Activated naive CD4-positive, alpha-beta T cell (primary cell): ENCODE results near the gene DTX3.
"Not testable (repeated sequence)": the region's sequence is repeated elsewhere in the genome, so short reads cannot be mapped to it uniquely, and the experiment has no call there.

Experiments
- DNase-seq, 4 experiments: peaks; one replicate each; lab custom pipeline; 2025; lab: John Stamatoyannopoulos, UW

Gene DTX3

GRCh38 chr12:57632073-57632957 is 27.7 kb downstream of the DTX3 start:
- DNase-seq, result no peak

DNA sequence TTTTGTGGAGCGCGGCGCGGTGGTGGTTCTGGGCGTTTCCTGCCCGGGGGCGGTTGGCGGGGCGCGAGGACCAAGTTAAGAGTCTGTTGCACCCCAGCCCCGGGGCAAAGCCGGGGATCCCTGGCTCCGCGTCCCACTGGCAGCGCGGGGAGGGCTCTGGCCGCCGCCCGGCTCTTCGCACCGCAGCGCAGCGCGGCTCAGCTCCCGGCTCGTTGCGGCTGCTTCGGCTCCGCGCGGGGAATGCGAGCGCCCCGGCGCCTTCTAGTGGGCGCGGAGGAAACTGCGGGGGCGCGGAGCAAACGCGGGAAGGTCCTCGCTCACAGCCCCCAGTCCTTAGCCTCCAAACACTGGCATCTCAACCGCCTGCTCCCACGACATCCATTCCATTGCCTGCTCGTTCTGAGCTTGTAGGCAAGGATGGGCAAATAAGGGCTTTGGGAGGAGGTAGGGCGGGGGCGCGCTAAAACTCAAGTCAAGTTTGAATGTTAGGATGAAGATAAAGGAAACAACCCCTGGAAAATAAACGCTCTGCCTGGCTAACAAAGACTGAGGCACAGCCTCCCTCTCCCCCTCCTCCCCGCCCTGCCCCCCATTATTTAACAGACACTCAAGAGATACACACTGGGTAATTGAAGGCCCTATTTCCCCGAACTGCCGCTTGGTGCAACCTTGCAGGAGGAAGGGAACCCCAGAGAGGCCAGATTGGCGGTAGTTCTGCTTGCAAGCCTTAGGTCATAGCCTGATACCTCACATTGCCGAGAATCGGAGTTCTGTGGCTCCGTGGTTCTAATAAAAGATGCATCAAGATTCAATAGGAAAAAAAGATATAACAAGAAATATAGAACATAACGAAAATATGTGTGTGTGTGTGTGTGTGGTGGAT is 28.6 kb downstream of the DTX3 start, which contains the start of gene B4GALNT1:
Gene B4GALNT1, minus strand, starts transcription at position 244 of the 883 bp plus-strand sequence. CDS start 1,069 bp downstream, outside the sequence.
- peak in 2 of 4 experiments; percentile 30 to 57 for DNase-seq

GRCh38 chr12:57636731-57637130 is 32.1 kb downstream of the DTX3 start:
- DNase-seq, result not testable (repeated sequence)

- no peak for DNase-seq
Observed at GRCh38 chr12:57637364-57637763, 32.7 kb downstream of the DTX3 start.

DNA sequence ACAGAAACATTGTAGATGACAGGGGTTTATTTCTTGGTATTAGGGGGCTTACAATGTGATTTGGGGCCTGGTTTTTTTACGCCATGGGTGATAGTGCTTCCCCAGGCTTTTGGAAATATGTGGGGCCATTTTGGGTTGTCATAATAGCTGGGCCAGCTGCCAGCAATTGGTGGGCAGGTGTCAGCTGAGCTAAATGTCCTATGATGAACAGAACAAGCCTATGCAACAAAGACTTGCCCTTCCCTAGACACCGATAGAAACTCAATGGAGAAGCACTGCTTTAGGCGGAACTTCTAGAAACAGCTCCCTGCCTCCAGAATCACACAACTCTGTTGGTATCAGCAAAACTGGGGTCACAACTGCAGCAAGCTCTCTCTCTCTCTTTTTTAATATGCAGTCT is 33.5 kb downstream of the DTX3 start:
- DNase-seq, result no peak

GRCh38 chr12:57640175-57641042 is 35.8 kb downstream of the DTX3 start:
- DNase-seq, result no peak

- DNase-seq, result no peak
Observed at GRCh38 chr12:57641699-57642442, 37.2 kb downstream of the DTX3 start.

DNA sequence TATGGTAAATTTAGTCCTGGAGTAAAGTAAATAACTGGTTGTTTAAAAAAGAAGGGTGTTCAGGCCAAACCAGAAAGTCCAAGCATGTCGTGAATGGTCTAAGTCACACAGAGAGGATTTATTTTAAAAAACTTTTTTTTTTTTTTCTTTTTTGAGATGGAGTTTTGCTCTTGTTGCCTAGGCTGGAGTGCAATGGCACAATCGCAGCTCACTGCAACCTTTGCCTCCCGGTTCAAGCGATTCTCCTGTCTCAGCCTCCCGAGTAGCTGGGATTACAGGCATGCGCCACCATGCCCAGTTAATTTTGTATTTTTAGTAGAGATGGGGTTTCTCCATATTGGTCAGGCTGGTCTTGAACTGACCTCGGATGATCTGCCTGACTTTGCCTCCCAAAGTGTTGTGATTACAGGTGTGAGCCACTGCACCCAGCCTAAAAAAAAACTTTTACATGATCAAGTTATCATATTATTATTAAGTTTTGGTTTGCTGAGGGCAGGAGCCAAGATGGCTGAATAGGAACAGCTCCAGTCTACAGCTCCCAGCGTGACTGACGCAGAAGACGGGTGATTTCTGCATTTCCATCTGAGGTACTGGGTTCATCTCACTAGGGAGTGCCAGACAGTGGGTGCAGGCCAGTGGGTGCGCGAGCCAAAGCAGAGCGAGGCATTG is 41.5 kb downstream of the DTX3 start:
- not testable (repeated sequence) for DNase-seq

DNA sequence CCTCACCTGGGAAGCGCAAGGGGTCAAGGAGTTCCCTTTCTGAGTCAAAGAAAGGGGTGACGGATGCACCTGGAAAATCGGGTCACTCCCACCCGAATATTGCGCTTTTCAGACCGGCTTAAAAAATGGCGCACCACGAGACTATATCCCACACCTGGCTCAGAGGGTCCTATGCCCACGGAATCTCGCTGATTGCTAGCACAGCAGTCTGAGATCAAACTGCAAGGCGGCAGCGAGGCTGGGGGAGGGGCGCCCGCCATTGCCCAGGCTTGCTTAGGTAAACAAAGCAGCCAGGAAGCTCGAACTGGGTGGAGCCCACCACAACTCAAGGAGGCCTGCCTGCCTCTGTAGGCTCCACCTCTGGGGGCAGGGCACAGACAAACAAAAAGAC is 42.0 kb downstream of the DTX3 start:
- not testable (repeated sequence) for DNase-seq

DNA sequence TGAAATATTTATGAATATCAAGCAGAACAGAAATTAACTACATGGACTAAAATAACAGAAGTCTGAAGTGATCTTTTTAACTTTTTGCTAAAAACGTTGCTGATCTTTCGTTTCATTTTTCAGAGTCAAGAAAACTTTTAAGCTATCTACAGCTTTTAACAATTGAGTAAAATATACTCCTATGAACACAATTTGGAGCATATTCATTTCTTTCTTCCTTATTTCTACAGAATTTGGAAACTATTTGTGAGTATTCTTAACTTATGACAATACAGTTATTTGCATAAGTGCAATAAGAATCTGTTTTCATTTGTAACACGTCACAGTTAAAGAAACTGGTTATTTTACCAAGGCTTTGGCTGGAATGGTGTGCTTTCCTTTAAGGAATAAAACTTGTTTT is 49.4 kb downstream of the DTX3 start:
- no peak for DNase-seq

DNA sequence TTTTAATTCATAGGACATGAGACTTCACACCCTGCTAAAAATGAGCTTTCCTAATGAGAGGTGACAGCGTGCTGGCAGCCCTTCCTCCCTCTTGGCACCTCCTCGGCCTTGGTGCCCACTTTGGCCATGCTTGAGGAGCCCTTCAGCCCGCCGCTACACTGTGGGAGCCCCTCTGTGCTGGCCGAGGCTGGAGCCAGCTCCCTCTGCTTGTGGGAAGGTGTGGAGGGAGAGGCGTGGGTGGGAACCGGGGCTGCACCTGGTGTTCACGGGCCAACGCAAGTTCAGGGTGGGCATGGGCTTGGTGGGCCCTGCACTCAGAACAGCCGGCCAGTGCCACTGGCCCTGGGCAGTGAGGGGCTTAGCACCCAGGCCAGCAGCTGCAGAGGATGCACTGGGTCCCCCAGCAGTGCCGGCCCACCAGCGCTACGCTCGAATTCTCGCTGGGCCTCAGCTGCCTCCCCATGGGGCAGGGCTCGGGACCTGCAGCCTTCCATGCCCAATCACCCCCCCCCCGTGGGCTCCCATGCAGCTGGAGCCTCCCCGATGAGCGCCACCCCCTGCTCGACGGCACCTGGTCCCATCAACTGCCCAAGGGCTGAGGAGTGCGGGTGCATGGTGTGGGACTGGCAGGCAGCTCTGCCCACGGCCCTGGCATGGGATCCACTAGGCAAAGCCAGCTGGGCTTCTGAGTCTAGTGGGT is 51.1 kb downstream of the DTX3 start:
- DNase-seq, result no peak

GRCh38 chr12:57656408-57656807 is 51.8 kb downstream of the DTX3 start:
- not testable (repeated sequence) for DNase-seq

GRCh38 chr12:57657744-57658143 is 53.1 kb downstream of the DTX3 start:
- DNase-seq, result no peak

- DNase-seq, result no peak
Observed at GRCh38 chr12:57658890-57659289, 54.3 kb downstream of the DTX3 start.
